NCI-H510A treated with DMSO at 0.1 percent for 48 hours (cell line): ENCODE results near the gene TXNDC11.

Source experiments
- DNase-seq: peaks from one replicate; lab custom pipeline; 2025; lab: John Stamatoyannopoulos, UW

TXNDC11 gene

GRCh38 chr16:11691235-11691634, 51.4 kb downstream of the TXNDC11 start:
- no peak for DNase-seq

- no peak for DNase-seq
Observed at GRCh38 chr16:11689031-11689840, 53.4 kb downstream of the TXNDC11 start.

- no peak for DNase-seq
Observed at GRCh38 chr16:11688520-11688886, 54.2 kb downstream of the TXNDC11 start.

- no peak for DNase-seq
Observed at GRCh38 chr16:11687601-11688519, 54.8 kb downstream of the TXNDC11 start.

- DNase-seq = no peak
Observed at GRCh38 chr16:11686713-11687380, 55.8 kb downstream of the TXNDC11 start.

GRCh38 chr16:11685844-11686618, 56.6 kb downstream of the TXNDC11 start:
- no peak for DNase-seq

GRCh38 chr16:11684231-11685025, 58.2 kb downstream of the TXNDC11 start:
- no peak for DNase-seq

- no peak for DNase-seq
Observed at GRCh38 chr16:11683145-11683544, 59.5 kb downstream of the TXNDC11 start.

- no peak for DNase-seq
Observed at GRCh38 chr16:11682655-11683096, 60.0 kb downstream of the TXNDC11 start.

- no peak for DNase-seq
Observed at GRCh38 chr16:11681976-11682654, 60.5 kb downstream of the TXNDC11 start.

GRCh38 chr16:11681556-11681955, 61.1 kb downstream of the TXNDC11 start:
- no peak for DNase-seq

- no peak for DNase-seq
Observed at GRCh38 chr16:11679941-11680911, 62.4 kb downstream of the TXNDC11 start.

- DNase-seq = no peak
Observed at GRCh38 chr16:11679250-11679649, 63.4 kb downstream of the TXNDC11 start.

- no peak for DNase-seq
Observed at GRCh38 chr16:11677959-11678881, 64.4 kb downstream of the TXNDC11 start.

GRCh38 chr16:11677451-11677951, 65.2 kb downstream of the TXNDC11 start:
- no peak for DNase-seq

- no peak for DNase-seq
Observed at GRCh38 chr16:11676799-11677198, 65.9 kb downstream of the TXNDC11 start.
